NCI-H446 (cell line): Measurements from ENCODE around the gene MRPL24.
A peak's percentile ranks its signal among the peaks of the same experiment; 100 is the strongest.

Experiments used
- DNase-seq, 2 experiments: peaks; one replicate each; lab custom pipeline; 2025; lab: John Stamatoyannopoulos, UW

Gene MRPL24

GRCh38 chr1:156692441-156692924 lies 48.4 kb downstream of the MRPL24 start:
- no peak for DNase-seq

- no peak for DNase-seq
Measured at GRCh38 chr1:156691665-156692440, 49.0 kb downstream of the MRPL24 start.

- DNase-seq, result no peak
Measured at GRCh38 chr1:156691191-156691590, 49.7 kb downstream of the MRPL24 start.

GRCh38 chr1:156690675-156691036 lies 50.2 kb downstream of the MRPL24 start:
- no peak for DNase-seq

- DNase-seq, result no peak
Measured at GRCh38 chr1:156689953-156690674, 50.8 kb downstream of the MRPL24 start.

GRCh38 chr1:156689035-156689952 lies 51.6 kb downstream of the MRPL24 start:
- DNase-seq, result peak; percentile 63 to 91
